WTC11 (cell line): Measurements from ENCODE around the gene EHF. TPM values are rescaled to one million over a fixed set of nuclear protein-coding genes. Genes with fewer than 3 reads are reported as not detected.

Source experiments
- ATAC-seq: fragments of 200-7000 bp; cut with Tn5 transposase; 2 replicates; pipeline ENCODE4 v1.10.0; 2021; ENCODE audit warnings: mild to moderate bottlenecking, moderate library complexity
- CTCF ChIA-PET: fragments of 300-600 bp; sonication (Branson Sonifier 250); formaldehyde crosslinking; loops from one replicate; lab custom pipeline; 2021; ENCODE audit warnings: antibody characterized with exemption; lab: Charles Lee
- POLR2A ChIA-PET: fragments of 350-600 bp; sonication (Branson Sonifier 250); formaldehyde crosslinking; loops from one replicate; lab custom pipeline; 2021; ENCODE audit warnings: antibody characterized with exemption; lab: Charles Lee
- DNase-seq: peaks from one replicate; pipeline ENCODE4 v3.0.0; 2021; ENCODE audit warnings: low spot score
- H3K27ac Mint-ChIP-seq: 2 replicates; pipeline ENCODE4 v1.8.0; 2021; ENCODE audit warnings: mixed read lengths
- H3K27me3 Mint-ChIP-seq: 2 replicates; pipeline ENCODE4 v1.8.0; 2021; ENCODE audit warnings: low read depth, mild to moderate bottlenecking, moderate library complexity, mixed read lengths
- H3K36me3 Mint-ChIP-seq: 2 replicates; pipeline ENCODE4 v1.8.0; 2021; ENCODE audit warnings: mixed read lengths
- H3K4me1 Mint-ChIP-seq: 2 replicates; pipeline ENCODE4 v1.8.0; 2022; ENCODE audit warnings: mixed read lengths
- H3K4me3 Mint-ChIP-seq: 2 replicates; pipeline ENCODE4 v1.8.0; 2021; ENCODE audit warnings: mild to moderate bottlenecking, moderate library complexity, mixed read lengths
- H3K9me3 Mint-ChIP-seq: 2 replicates; pipeline ENCODE4 v1.8.0; 2021; ENCODE audit warnings: mixed read lengths
- GABPB1 ChIP-seq: sonication (generic); formaldehyde crosslinking; IDR thresholded peaks from 2 replicates; pipeline ENCODE4 v1.8.1; 2023; ENCODE audit warnings: mild to moderate bottlenecking, missing genetic modification reagents
- PRRX2 ChIP-seq: fragments of 250-450 bp; sonication (Bioruptor Pico); IDR thresholded peaks from 2 replicates; pipeline ENCODE4 v1.8.0; 2021; ENCODE audit warnings: mild to moderate bottlenecking
- SP1 ChIP-seq: sonication (generic); formaldehyde crosslinking; conservative IDR thresholded peaks from 2 replicates; pipeline ENCODE4 v1.8.1; 2022; ENCODE audit warnings: missing genetic modification reagents
- total RNA-seq: library from RNA; stranded (reverse); gene quantifications from 3 replicates; pipeline ENCODE4 v1.2.3, GENCODE V29; 2021
- TF ChIP-seq, protein P1 (sequence below): sonication (generic); formaldehyde crosslinking; IDR thresholded peaks from 2 replicates; pipeline ENCODE4 v1.8.0; 2022; ENCODE audit warnings: mild to moderate bottlenecking, missing genetic modification reagents
- TF ChIP-seq, protein P2 (sequence below): sonication (generic); formaldehyde crosslinking; IDR thresholded peaks from 2 replicates; pipeline ENCODE4 v1.8.0; 2023; ENCODE audit warnings: mild to moderate bottlenecking, missing genetic modification reagents
- TF ChIP-seq, protein P3 (sequence below): fragments of 250-450 bp; sonication (Bioruptor Pico); IDR thresholded peaks from 2 replicates; pipeline ENCODE4 v2.1.2; 2022; ENCODE audit warnings: mild to moderate bottlenecking, moderate library complexity
- TF ChIP-seq, protein P4 (sequence below): fragments of 250-450 bp; sonication (Bioruptor Pico); IDR thresholded peaks from 2 replicates; pipeline ENCODE4 v1.9.0; 2021; ENCODE audit warnings: mild to moderate bottlenecking, borderline replicate concordance
- TF ChIP-seq, protein P5 (sequence below): sonication (generic); formaldehyde crosslinking; IDR thresholded peaks from 2 replicates; pipeline ENCODE4 v1.8.1; 2023; ENCODE audit warnings: mild to moderate bottlenecking, missing genetic modification reagents, borderline replicate concordance
- TF ChIP-seq, protein P6 (sequence below): sonication (generic); formaldehyde crosslinking; IDR thresholded peaks from 2 replicates; pipeline ENCODE4 v1.8.0; 2023; ENCODE audit warnings: missing genetic modification reagents, mild to moderate bottlenecking, borderline replicate concordance

EHF gene
- total RNA-seq, 1 experiment from 2014 or later, result 0.46 TPM

DNA sequence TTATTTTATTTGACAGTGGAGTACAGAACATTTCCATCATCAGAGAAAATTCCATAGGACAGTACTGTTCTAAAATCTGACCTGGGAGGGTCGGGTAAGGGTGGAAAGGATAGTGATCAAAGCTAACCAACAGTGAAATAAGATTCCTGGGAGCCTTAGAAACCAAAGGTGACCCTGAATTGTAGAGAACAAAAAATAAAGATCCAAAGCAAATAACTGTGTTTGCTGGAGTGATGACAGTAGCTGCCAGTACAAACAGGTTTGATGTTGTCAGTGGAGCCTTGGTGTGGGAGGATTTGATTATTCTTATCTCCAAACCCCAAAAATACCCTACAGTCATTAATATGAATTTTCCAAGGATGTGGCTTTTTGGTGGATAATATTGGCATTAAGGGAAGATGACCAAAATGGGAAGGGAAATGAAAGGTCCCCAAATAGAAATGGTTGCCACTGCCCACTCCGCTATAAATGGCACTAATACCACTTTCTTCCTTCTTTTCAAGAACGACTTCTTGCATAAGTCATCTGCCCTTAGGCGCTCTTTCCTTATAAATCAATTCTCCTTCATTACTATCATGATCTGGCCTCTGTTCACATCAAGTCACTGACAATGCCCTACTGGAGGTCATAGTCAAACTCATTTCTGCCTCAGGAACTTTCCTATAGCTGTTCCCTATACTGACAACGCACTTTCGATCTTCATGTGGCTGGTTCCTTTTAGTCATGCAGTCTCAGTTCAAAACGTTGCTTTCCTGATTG, 44.4 kb downstream of the EHF start:
- ChIA-PET POLR2A (no interaction called here), CTCF (no interaction called here)
- TF ChIP-seq, protein P1, sequence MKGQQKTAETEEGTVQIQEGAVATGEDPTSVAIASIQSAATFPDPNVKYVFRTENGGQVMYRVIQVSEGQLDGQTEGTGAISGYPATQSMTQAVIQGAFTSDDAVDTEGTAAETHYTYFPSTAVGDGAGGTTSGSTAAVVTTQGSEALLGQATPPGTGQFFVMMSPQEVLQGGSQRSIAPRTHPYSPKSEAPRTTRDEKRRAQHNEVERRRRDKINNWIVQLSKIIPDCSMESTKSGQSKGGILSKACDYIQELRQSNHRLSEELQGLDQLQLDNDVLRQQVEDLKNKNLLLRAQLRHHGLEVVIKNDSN (CRISPR knock-in tag), result no peak
- 0 out of 2 replicates have a peak, but pooled peaks have one; percentile 41 for TF ChIP-seq GABPB1
- TF ChIP-seq, protein P2, sequence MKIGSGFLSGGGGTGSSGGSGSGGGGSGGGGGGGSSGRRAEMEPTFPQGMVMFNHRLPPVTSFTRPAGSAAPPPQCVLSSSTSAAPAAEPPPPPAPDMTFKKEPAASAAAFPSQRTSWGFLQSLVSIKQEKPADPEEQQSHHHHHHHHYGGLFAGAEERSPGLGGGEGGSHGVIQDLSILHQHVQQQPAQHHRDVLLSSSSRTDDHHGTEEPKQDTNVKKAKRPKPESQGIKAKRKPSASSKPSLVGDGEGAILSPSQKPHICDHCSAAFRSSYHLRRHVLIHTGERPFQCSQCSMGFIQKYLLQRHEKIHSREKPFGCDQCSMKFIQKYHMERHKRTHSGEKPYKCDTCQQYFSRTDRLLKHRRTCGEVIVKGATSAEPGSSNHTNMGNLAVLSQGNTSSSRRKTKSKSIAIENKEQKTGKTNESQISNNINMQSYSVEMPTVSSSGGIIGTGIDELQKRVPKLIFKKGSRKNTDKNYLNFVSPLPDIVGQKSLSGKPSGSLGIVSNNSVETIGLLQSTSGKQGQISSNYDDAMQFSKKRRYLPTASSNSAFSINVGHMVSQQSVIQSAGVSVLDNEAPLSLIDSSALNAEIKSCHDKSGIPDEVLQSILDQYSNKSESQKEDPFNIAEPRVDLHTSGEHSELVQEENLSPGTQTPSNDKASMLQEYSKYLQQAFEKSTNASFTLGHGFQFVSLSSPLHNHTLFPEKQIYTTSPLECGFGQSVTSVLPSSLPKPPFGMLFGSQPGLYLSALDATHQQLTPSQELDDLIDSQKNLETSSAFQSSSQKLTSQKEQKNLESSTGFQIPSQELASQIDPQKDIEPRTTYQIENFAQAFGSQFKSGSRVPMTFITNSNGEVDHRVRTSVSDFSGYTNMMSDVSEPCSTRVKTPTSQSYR, result no peak
- Mint-ChIP-seq H3K9me3 (no peaks in the 10 kb centered on the region), H3K27me3 (no peaks in the 10 kb centered on the region), H3K27ac (no peak overlapping the region), H3K36me3 (no peaks in the 10 kb centered on the region), H3K4me1 (peaks cover 6% of the 10 kb centered on the region), H3K4me3 (no peak overlapping the region)
- no peak for DNase-seq
- ATAC-seq, result no peak

DNA sequence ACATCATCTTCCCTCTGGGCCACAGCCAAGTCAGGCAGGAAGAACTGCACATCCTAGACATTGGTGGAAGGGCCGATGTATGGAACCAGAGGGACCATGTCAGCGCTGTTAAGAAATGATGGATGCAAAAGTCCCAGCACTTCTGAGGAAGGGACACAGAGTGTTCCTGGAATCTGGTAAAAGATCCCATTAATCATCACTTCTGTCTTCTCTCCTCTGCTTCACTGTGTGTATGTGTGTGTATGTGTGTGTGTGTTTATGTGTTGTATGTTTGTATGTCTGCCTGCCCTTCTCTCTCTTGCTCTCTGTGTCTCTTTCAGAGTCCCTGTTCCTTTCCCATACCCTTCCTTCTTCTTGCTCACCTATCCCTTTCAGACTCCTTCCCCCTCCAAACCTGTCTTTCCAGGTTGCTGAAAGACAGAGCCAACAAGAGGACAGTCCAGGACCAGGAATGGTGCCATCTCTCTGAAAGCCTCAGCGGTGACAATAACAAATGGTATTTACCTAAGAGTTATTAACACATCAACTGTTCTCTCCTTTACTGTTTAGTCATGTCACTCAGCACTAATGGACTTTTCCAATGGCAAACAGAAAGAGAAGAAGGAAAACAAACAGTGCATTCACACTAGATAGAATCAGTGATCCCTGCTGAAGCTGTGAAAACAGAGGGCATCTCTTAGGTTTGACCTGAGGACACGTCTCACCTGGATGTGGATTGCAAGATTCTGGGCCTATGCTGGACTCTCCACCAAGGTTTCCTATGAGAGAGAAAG, 47.1 kb downstream of the EHF start:
- ChIA-PET POLR2A (no interaction called here), CTCF (no interaction called here)
- no peaks in the 10 kb centered on the region for H3K27me3 Mint-ChIP-seq
- no peaks in the 10 kb centered on the region for H3K9me3 Mint-ChIP-seq
- peaks cover 11% of the 10 kb centered on the region for H3K4me1 Mint-ChIP-seq
- H3K27ac Mint-ChIP-seq, result no peak overlapping the region
- DNase-seq, result no peak
- ATAC-seq, result no peak
- TF ChIP-seq, protein P3, sequence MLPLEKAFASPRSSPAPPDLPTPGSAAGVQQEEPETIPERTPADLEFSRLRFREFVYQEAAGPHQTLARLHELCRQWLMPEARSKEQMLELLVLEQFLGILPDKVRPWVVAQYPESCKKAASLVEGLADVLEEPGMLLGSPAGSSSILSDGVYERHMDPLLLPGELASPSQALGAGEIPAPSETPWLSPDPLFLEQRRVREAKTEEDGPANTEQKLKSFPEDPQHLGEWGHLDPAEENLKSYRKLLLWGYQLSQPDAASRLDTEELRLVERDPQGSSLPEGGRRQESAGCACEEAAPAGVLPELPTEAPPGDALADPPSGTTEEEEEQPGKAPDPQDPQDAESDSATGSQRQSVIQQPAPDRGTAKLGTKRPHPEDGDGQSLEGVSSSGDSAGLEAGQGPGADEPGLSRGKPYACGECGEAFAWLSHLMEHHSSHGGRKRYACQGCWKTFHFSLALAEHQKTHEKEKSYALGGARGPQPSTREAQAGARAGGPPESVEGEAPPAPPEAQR (CRISPR knock-in tag), result no peak
- TF ChIP-seq GABPB1, result peak; percentile 47
- no peak overlapping the region for H3K4me3 Mint-ChIP-seq
- no peaks in the 10 kb centered on the region for H3K36me3 Mint-ChIP-seq

DNA sequence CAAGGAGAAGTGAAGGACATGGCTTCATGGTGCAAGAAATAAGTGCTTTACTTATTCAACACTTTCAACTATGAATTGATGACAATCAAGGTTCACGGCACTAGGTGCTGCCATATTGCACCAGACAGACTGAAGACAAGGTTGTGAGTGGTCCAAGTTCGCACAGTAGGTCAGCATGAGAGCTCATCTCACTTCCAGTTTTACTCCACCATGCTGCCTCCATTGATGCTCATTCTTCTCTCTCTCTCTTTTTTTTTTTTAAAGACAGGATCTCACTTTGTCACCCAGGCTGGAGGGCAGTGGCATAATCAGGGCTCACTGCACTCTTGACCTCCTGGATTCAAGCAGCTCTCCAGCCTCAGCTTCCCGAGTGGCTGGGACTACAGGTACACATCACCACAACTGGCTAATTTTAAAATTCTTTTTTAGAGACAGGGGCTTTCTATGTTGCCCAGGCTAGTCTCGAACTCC, 47.7 kb downstream of the EHF start:
- no peak for DNase-seq
- H3K27me3 Mint-ChIP-seq, result no peaks in the 10 kb centered on the region
- H3K27ac Mint-ChIP-seq, result no peak overlapping the region
- CTCF ChIA-PET, result no interaction called here
- POLR2A ChIA-PET, result no interaction called here
- no peak for ATAC-seq
- H3K36me3 Mint-ChIP-seq, result no peaks in the 10 kb centered on the region
- no peaks in the 10 kb centered on the region for H3K9me3 Mint-ChIP-seq
- H3K4me1 Mint-ChIP-seq, result peaks cover 11% of the 10 kb centered on the region
- H3K4me3 Mint-ChIP-seq, result no peak overlapping the region
- TF ChIP-seq, protein P4, sequence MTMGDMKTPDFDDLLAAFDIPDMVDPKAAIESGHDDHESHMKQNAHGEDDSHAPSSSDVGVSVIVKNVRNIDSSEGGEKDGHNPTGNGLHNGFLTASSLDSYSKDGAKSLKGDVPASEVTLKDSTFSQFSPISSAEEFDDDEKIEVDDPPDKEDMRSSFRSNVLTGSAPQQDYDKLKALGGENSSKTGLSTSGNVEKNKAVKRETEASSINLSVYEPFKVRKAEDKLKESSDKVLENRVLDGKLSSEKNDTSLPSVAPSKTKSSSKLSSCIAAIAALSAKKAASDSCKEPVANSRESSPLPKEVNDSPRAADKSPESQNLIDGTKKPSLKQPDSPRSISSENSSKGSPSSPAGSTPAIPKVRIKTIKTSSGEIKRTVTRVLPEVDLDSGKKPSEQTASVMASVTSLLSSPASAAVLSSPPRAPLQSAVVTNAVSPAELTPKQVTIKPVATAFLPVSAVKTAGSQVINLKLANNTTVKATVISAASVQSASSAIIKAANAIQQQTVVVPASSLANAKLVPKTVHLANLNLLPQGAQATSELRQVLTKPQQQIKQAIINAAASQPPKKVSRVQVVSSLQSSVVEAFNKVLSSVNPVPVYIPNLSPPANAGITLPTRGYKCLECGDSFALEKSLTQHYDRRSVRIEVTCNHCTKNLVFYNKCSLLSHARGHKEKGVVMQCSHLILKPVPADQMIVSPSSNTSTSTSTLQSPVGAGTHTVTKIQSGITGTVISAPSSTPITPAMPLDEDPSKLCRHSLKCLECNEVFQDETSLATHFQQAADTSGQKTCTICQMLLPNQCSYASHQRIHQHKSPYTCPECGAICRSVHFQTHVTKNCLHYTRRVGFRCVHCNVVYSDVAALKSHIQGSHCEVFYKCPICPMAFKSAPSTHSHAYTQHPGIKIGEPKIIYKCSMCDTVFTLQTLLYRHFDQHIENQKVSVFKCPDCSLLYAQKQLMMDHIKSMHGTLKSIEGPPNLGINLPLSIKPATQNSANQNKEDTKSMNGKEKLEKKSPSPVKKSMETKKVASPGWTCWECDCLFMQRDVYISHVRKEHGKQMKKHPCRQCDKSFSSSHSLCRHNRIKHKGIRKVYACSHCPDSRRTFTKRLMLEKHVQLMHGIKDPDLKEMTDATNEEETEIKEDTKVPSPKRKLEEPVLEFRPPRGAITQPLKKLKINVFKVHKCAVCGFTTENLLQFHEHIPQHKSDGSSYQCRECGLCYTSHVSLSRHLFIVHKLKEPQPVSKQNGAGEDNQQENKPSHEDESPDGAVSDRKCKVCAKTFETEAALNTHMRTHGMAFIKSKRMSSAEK (CRISPR knock-in tag), result no peak
- TF ChIP-seq, protein P5, sequence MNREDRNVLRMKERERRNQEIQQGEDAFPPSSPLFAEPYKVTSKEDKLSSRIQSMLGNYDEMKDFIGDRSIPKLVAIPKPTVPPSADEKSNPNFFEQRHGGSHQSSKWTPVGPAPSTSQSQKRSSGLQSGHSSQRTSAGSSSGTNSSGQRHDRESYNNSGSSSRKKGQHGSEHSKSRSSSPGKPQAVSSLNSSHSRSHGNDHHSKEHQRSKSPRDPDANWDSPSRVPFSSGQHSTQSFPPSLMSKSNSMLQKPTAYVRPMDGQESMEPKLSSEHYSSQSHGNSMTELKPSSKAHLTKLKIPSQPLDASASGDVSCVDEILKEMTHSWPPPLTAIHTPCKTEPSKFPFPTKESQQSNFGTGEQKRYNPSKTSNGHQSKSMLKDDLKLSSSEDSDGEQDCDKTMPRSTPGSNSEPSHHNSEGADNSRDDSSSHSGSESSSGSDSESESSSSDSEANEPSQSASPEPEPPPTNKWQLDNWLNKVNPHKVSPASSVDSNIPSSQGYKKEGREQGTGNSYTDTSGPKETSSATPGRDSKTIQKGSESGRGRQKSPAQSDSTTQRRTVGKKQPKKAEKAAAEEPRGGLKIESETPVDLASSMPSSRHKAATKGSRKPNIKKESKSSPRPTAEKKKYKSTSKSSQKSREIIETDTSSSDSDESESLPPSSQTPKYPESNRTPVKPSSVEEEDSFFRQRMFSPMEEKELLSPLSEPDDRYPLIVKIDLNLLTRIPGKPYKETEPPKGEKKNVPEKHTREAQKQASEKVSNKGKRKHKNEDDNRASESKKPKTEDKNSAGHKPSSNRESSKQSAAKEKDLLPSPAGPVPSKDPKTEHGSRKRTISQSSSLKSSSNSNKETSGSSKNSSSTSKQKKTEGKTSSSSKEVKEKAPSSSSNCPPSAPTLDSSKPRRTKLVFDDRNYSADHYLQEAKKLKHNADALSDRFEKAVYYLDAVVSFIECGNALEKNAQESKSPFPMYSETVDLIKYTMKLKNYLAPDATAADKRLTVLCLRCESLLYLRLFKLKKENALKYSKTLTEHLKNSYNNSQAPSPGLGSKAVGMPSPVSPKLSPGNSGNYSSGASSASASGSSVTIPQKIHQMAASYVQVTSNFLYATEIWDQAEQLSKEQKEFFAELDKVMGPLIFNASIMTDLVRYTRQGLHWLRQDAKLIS, result no peak
- no peak for TF ChIP-seq SP1 (CRISPR knock-in tag)
- TF ChIP-seq, protein P6, sequence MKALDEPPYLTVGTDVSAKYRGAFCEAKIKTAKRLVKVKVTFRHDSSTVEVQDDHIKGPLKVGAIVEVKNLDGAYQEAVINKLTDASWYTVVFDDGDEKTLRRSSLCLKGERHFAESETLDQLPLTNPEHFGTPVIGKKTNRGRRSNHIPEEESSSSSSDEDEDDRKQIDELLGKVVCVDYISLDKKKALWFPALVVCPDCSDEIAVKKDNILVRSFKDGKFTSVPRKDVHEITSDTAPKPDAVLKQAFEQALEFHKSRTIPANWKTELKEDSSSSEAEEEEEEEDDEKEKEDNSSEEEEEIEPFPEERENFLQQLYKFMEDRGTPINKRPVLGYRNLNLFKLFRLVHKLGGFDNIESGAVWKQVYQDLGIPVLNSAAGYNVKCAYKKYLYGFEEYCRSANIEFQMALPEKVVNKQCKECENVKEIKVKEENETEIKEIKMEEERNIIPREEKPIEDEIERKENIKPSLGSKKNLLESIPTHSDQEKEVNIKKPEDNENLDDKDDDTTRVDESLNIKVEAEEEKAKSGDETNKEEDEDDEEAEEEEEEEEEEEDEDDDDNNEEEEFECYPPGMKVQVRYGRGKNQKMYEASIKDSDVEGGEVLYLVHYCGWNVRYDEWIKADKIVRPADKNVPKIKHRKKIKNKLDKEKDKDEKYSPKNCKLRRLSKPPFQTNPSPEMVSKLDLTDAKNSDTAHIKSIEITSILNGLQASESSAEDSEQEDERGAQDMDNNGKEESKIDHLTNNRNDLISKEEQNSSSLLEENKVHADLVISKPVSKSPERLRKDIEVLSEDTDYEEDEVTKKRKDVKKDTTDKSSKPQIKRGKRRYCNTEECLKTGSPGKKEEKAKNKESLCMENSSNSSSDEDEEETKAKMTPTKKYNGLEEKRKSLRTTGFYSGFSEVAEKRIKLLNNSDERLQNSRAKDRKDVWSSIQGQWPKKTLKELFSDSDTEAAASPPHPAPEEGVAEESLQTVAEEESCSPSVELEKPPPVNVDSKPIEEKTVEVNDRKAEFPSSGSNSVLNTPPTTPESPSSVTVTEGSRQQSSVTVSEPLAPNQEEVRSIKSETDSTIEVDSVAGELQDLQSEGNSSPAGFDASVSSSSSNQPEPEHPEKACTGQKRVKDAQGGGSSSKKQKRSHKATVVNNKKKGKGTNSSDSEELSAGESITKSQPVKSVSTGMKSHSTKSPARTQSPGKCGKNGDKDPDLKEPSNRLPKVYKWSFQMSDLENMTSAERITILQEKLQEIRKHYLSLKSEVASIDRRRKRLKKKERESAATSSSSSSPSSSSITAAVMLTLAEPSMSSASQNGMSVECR, result no peak
- TF ChIP-seq PRRX2 (CRISPR knock-in tag), result no peak
